ENCODE results near the gene ZBTB7C. TPM values are rescaled to one million over a fixed set of nuclear protein-coding genes. Genes with fewer than 3 reads are reported as not detected.

The ZBTB7C gene
- total and polyA plus RNA-seq, 8 donors = 3.0 to 47.8 (median 19.3) TPM

- H3K9me3 ChIP-seq = no peaks in the 10 kb centered on the region
- no peak for TF ChIP-seq POLR2A (IDR thresholded peaks at IDR 0.05)
- no peak for TF ChIP-seq POLR2AphosphoS5 (IDR thresholded peaks at IDR 0.05)
- TF ChIP-seq CTCF (IDR thresholded peaks at IDR 0.05) = no peak
- no peak for TF ChIP-seq EP300 (IDR thresholded peaks at IDR 0.05)
- intact Hi-C loops (cut with DNase I; ENCODE audit: low total_unique reads) = no loop called here
- no peaks in the 10 kb centered on the region for H3K36me3 ChIP-seq
- H3K27ac ChIP-seq = no peak overlapping the region
- WGBS, 5 donors = 86 to 96% (median 93%) methylated on average over 4 of the region's 4 CpGs
- DNase-seq = no peak
- no peak overlapping the region for H3K4me3 ChIP-seq
- H3K27me3 ChIP-seq = no peaks in the 10 kb centered on the region
- H3K4me1 ChIP-seq = peaks cover 9 to 36% (median 24%) of the 10 kb centered on the region in 4 donors
Observed at GRCh38 chr18:48122816-48123215, 286.4 kb downstream of the ZBTB7C start.

- Histone ChIP-seq H3K4me1 (peaks cover 9 to 36% (median 24%) of the 10 kb centered on the region in 4 donors), H3K27me3 (no peaks in the 10 kb centered on the region), H3K9me3 (no peaks in the 10 kb centered on the region), H3K27ac (no peak overlapping the region), H3K36me3 (no peaks in the 10 kb centered on the region), H3K4me3 (no peak overlapping the region)
- no peak for DNase-seq
- intact Hi-C loops (cut with DNase I; ENCODE audit: low total_unique reads) = no loop called here
- WGBS, 5 donors = 81 to 95% (median 90%) methylated on average over 3 of the region's 3 CpGs
- TF ChIP-seq EP300 (IDR thresholded peaks at IDR 0.05) (no peak), CTCF (IDR thresholded peaks at IDR 0.05) (no peak), POLR2A (IDR thresholded peaks at IDR 0.05) (no peak), POLR2AphosphoS5 (IDR thresholded peaks at IDR 0.05) (no peak)
Observed at GRCh38 chr18:48122376-48122775, 286.8 kb downstream of the ZBTB7C start.

- Histone ChIP-seq H3K4me3 (no peak overlapping the region), H3K4me1 (peaks cover 9 to 36% (median 24%) of the 10 kb centered on the region in 4 donors), H3K27ac (no peak overlapping the region), H3K9me3 (no peaks in the 10 kb centered on the region), H3K27me3 (no peaks in the 10 kb centered on the region), H3K36me3 (no peaks in the 10 kb centered on the region)
- WGBS, 5 donors = 54 to 89% (median 79%) methylated on average over 1 to 3 of the region's 3 CpGs
- DNase-seq = no peak
- intact Hi-C loops (cut with DNase I; ENCODE audit: low total_unique reads) = no loop called here
- no peak for TF ChIP-seq CTCF (IDR thresholded peaks at IDR 0.05)
- no peak for TF ChIP-seq POLR2A (IDR thresholded peaks at IDR 0.05)
- no peak for TF ChIP-seq POLR2AphosphoS5 (IDR thresholded peaks at IDR 0.05)
- no peak for TF ChIP-seq EP300 (IDR thresholded peaks at IDR 0.05)
Observed at GRCh38 chr18:48121752-48122151, 287.4 kb downstream of the ZBTB7C start.

GRCh38 chr18:48119204-48119603, 290.0 kb downstream of the ZBTB7C start:
- H3K4me3 ChIP-seq = no peak overlapping the region
- TF ChIP-seq POLR2AphosphoS5 (IDR thresholded peaks at IDR 0.05) = no peak
- no peak overlapping the region for H3K27ac ChIP-seq
- no peaks in the 10 kb centered on the region for H3K9me3 ChIP-seq
- H3K36me3 ChIP-seq = no peaks in the 10 kb centered on the region
- intact Hi-C loops (cut with DNase I; ENCODE audit: low total_unique reads) = no loop called here
- no peaks in the 10 kb centered on the region for H3K27me3 ChIP-seq
- DNase-seq = no peak
- H3K4me1 ChIP-seq = peaks cover 6 to 13% (median 10%) of the 10 kb centered on the region in 4 donors
- WGBS, 5 donors = 90 to 99% (median 96%) methylated on average over 5 of the region's 5 CpGs

GRCh38 chr18:48116873-48117630, 292.1 kb downstream of the ZBTB7C start:
- Histone ChIP-seq H3K36me3 (no peaks in the 10 kb centered on the region), H3K27ac (no peak overlapping the region), H3K9me3 (no peaks in the 10 kb centered on the region), H3K27me3 (no peaks in the 10 kb centered on the region), H3K4me1 (no peaks in the 10 kb centered on the region), H3K4me3 (no peak overlapping the region)
- 67 to 80% (median 74%) methylated on average over 9 of the region's 9 CpGs for WGBS, 5 donors
- peak in 1 of 2 donors; percentile 33 for DNase-seq
- TF ChIP-seq EP300 (IDR thresholded peaks at IDR 0.05) = no peak
- no peak for TF ChIP-seq CTCF (IDR thresholded peaks at IDR 0.05)
- no peak for TF ChIP-seq POLR2AphosphoS5 (IDR thresholded peaks at IDR 0.05)
- TF ChIP-seq POLR2A (IDR thresholded peaks at IDR 0.05) = no peak
- intact Hi-C loops (cut with DNase I; ENCODE audit: low total_unique reads) = no loop called here
